HEK293 (cell line): Measurements from ENCODE around the gene IRF8.

ENCODE experiments used
- CTCF ChIA-PET: fragments of 350-600 bp; formaldehyde crosslinking; extraction: SDS; loops from one replicate; lab custom pipeline; 2021; ENCODE audit warnings: antibody characterized with exemption; lab: Yijun Ruan, JAX
- POLR2A ChIA-PET: fragments of 300-600 bp; formaldehyde crosslinking; extraction: SDS; loops from one replicate; lab custom pipeline; 2020; ENCODE audit warnings: antibody characterized with exemption, inconsistent platforms; lab: Yijun Ruan, JAX
- H3K27ac ChIP-seq: fragments of 200-500 bp; sonication (Bioruptor generic); 2 replicates; pipeline ENCODE4 v1.5.1; 2014; ENCODE audit warnings: low read depth, low read length, control low read depth, inconsistent platforms; ENCODE audit errors: extremely low read depth
- H3K36me3 ChIP-seq, 2 experiments: fragments of 200-500 bp in 1 of 2; sonication (Bioruptor generic) in 1 of 2; 1 replicate in 1 of 2; 2 replicates in 1 of 2; pipeline ENCODE4 v1.5.1; 2014 to 2017; ENCODE audit warnings: inconsistent platforms in 2 of 2, low read length in 2 of 2; ENCODE audit not compliant: control insufficient read depth in 2 of 2, insufficient read depth in 1 of 2
- H3K4me1 ChIP-seq: fragments of 200-500 bp; sonication (Bioruptor generic); 2 replicates; pipeline ENCODE4 v1.5.1; 2014; ENCODE audit warnings: mild to moderate bottlenecking, low read length, inconsistent platforms; ENCODE audit not compliant: control insufficient read depth, insufficient read depth
- H3K4me3 ChIP-seq: 2 replicates; pipeline ENCODE4 v1.5.1; 2011; ENCODE audit warnings: low read depth, mild to moderate bottlenecking, control low read depth, low read length, moderate library complexity
- H3K9me3 ChIP-seq: fragments of 200-500 bp; sonication (Bioruptor generic); 2 replicates; pipeline ENCODE4 v1.5.1; 2014; ENCODE audit warnings: low read depth, low read length, inconsistent platforms; ENCODE audit not compliant: control insufficient read depth, insufficient read depth
- MEIS1 ChIP-seq: sonication (generic); formaldehyde crosslinking; IDR thresholded peaks from 2 replicates; pipeline ENCODE4 v1.8.1; 2022; ENCODE audit warnings: missing genetic modification reagents, mild to moderate bottlenecking, borderline replicate concordance
- MYNN ChIP-seq: fragments of 450-650 bp; formaldehyde crosslinking; IDR thresholded peaks from 2 replicates; pipeline ENCODE4 v1.5.1; 2016; ENCODE audit warnings: missing biosample characterization, missing genetic modification characterization, borderline replicate concordance
- OVOL3 ChIP-seq: fragments of 450-650 bp; formaldehyde crosslinking; IDR thresholded peaks from 2 replicates; pipeline ENCODE4 v1.5.1; 2016; ENCODE audit warnings: missing biosample characterization, missing genetic modification characterization
- SCRT2 ChIP-seq: fragments of 450-650 bp; formaldehyde crosslinking; IDR thresholded peaks from 2 replicates; pipeline ENCODE4 v1.5.1; 2016; ENCODE audit warnings: missing biosample characterization, missing genetic modification characterization
- ZBTB7A ChIP-seq: fragments of 450-650 bp; formaldehyde crosslinking; IDR thresholded peaks from 2 replicates; pipeline ENCODE4 v1.5.1; 2016; ENCODE audit warnings: low read depth, missing biosample characterization, missing genetic modification characterization
- ZNF112 ChIP-seq: fragments of 450-650 bp; formaldehyde crosslinking; IDR thresholded peaks from 2 replicates; pipeline ENCODE4 v1.5.0; 2017; ENCODE audit warnings: missing biosample characterization, missing genetic modification characterization
- ZNF133 ChIP-seq: fragments of 450-650 bp; formaldehyde crosslinking; IDR thresholded peaks from 2 replicates; pipeline ENCODE4 v1.5.1; 2016; ENCODE audit warnings: missing biosample characterization, missing genetic modification characterization
- ZNF175 ChIP-seq: fragments of 450-650 bp; formaldehyde crosslinking; IDR thresholded peaks from 2 replicates; pipeline ENCODE4 v1.5.1; 2016; ENCODE audit warnings: missing biosample characterization, missing genetic modification characterization
- ZNF2 ChIP-seq: fragments of 450-650 bp; formaldehyde crosslinking; IDR thresholded peaks from 2 replicates; pipeline ENCODE4 v1.5.1; 2016; ENCODE audit warnings: missing biosample characterization, missing genetic modification characterization
- ZNF292 ChIP-seq: fragments of 450-650 bp; formaldehyde crosslinking; IDR thresholded peaks from 2 replicates; pipeline ENCODE4 v1.5.1; 2016; ENCODE audit warnings: low read depth, missing biosample characterization, missing genetic modification characterization, borderline replicate concordance
- ZNF324 ChIP-seq: fragments of 450-650 bp; formaldehyde crosslinking; IDR thresholded peaks from 2 replicates; pipeline ENCODE4 v1.5.1; 2016; ENCODE audit warnings: missing biosample characterization, missing genetic modification characterization
- ZNF501 ChIP-seq: fragments of 450-650 bp; formaldehyde crosslinking; IDR thresholded peaks from 2 replicates; pipeline ENCODE4 v1.5.1; 2016; ENCODE audit warnings: missing biosample characterization, missing genetic modification characterization
- ZSCAN16 ChIP-seq: fragments of 450-650 bp; formaldehyde crosslinking; IDR thresholded peaks from 2 replicates; pipeline ENCODE4 v1.5.1; 2016; ENCODE audit warnings: missing biosample characterization, missing genetic modification characterization
- TF ChIP-seq, protein P1 (sequence below): fragments of 450-650 bp; formaldehyde crosslinking; IDR thresholded peaks from 2 replicates; pipeline ENCODE4 v1.5.1; 2016; ENCODE audit warnings: missing biosample characterization, missing genetic modification characterization
- TF ChIP-seq, protein P2 (sequence below): fragments of 450-650 bp; formaldehyde crosslinking; IDR thresholded peaks from 2 replicates; pipeline ENCODE4 v1.5.1; 2017; ENCODE audit warnings: missing biosample characterization, missing genetic modification characterization
- TF ChIP-seq, protein P3 (sequence below): fragments of 450-650 bp; formaldehyde crosslinking; IDR thresholded peaks from 2 replicates; pipeline ENCODE4 v1.5.1; 2017; ENCODE audit warnings: missing biosample characterization, missing genetic modification characterization
- TF ChIP-seq, protein P4 (sequence below): fragments of 450-650 bp; formaldehyde crosslinking; IDR thresholded peaks from 2 replicates; pipeline ENCODE4 v1.5.1; 2016; ENCODE audit warnings: missing biosample characterization, missing genetic modification characterization
- TF ChIP-seq, protein P5 (sequence below): IDR thresholded peaks from 2 replicates; pipeline ENCODE4 v1.6.1; 2011; ENCODE audit warnings: mild to moderate bottlenecking, low read depth, low read length, borderline replicate concordance
- TF ChIP-seq, protein P6 (sequence below): fragments of 450-650 bp; formaldehyde crosslinking; IDR thresholded peaks from 2 replicates; pipeline ENCODE4 v1.5.1; 2016; ENCODE audit warnings: missing biosample characterization, missing genetic modification characterization, low read depth

The IRF8 gene

DNA sequence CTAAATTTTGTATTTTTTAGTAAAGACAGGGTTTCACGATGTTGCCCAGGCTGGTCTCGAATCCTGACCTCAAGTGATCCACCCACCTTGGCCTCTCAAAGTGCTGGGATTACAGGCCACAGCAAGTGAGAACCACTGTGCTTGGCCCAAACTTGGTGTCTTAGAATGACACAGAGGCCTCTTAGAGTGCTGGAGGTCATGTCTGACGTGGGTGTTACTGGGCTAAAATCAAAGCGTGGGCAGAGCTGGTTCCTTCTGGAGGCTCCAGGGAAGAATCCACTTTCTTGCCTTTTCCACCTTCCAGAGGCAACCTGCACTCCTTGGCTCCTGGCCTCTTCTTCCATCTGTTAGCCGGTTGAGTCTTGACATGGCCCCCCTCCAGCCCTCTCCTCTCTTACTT, 53.8 kb downstream of the IRF8 start (continued):
- TF ChIP-seq, protein P1, sequence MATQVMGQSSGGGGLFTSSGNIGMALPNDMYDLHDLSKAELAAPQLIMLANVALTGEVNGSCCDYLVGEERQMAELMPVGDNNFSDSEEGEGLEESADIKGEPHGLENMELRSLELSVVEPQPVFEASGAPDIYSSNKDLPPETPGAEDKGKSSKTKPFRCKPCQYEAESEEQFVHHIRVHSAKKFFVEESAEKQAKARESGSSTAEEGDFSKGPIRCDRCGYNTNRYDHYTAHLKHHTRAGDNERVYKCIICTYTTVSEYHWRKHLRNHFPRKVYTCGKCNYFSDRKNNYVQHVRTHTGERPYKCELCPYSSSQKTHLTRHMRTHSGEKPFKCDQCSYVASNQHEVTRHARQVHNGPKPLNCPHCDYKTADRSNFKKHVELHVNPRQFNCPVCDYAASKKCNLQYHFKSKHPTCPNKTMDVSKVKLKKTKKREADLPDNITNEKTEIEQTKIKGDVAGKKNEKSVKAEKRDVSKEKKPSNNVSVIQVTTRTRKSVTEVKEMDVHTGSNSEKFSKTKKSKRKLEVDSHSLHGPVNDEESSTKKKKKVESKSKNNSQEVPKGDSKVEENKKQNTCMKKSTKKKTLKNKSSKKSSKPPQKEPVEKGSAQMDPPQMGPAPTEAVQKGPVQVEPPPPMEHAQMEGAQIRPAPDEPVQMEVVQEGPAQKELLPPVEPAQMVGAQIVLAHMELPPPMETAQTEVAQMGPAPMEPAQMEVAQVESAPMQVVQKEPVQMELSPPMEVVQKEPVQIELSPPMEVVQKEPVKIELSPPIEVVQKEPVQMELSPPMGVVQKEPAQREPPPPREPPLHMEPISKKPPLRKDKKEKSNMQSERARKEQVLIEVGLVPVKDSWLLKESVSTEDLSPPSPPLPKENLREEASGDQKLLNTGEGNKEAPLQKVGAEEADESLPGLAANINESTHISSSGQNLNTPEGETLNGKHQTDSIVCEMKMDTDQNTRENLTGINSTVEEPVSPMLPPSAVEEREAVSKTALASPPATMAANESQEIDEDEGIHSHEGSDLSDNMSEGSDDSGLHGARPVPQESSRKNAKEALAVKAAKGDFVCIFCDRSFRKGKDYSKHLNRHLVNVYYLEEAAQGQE (tag by site-specific recombination): no peak
- TF ChIP-seq SCRT2 (tag by site-specific recombination) (no peak), ZNF175 (no peak), ZNF112 (tag by site-specific recombination) (no peak), OVOL3 (tag by site-specific recombination) (no peak)
- TF ChIP-seq, protein P2, sequence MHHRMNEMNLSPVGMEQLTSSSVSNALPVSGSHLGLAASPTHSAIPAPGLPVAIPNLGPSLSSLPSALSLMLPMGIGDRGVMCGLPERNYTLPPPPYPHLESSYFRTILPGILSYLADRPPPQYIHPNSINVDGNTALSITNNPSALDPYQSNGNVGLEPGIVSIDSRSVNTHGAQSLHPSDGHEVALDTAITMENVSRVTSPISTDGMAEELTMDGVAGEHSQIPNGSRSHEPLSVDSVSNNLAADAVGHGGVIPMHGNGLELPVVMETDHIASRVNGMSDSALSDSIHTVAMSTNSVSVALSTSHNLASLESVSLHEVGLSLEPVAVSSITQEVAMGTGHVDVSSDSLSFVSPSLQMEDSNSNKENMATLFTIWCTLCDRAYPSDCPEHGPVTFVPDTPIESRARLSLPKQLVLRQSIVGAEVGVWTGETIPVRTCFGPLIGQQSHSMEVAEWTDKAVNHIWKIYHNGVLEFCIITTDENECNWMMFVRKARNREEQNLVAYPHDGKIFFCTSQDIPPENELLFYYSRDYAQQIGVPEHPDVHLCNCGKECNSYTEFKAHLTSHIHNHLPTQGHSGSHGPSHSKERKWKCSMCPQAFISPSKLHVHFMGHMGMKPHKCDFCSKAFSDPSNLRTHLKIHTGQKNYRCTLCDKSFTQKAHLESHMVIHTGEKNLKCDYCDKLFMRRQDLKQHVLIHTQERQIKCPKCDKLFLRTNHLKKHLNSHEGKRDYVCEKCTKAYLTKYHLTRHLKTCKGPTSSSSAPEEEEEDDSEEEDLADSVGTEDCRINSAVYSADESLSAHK (tag by site-specific recombination): no peak
- TF ChIP-seq, protein P3, sequence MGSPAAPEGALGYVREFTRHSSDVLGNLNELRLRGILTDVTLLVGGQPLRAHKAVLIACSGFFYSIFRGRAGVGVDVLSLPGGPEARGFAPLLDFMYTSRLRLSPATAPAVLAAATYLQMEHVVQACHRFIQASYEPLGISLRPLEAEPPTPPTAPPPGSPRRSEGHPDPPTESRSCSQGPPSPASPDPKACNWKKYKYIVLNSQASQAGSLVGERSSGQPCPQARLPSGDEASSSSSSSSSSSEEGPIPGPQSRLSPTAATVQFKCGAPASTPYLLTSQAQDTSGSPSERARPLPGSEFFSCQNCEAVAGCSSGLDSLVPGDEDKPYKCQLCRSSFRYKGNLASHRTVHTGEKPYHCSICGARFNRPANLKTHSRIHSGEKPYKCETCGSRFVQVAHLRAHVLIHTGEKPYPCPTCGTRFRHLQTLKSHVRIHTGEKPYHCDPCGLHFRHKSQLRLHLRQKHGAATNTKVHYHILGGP (tag by site-specific recombination): no peak
- TF ChIP-seq, all 188 proteins: peak for 0

DNA sequence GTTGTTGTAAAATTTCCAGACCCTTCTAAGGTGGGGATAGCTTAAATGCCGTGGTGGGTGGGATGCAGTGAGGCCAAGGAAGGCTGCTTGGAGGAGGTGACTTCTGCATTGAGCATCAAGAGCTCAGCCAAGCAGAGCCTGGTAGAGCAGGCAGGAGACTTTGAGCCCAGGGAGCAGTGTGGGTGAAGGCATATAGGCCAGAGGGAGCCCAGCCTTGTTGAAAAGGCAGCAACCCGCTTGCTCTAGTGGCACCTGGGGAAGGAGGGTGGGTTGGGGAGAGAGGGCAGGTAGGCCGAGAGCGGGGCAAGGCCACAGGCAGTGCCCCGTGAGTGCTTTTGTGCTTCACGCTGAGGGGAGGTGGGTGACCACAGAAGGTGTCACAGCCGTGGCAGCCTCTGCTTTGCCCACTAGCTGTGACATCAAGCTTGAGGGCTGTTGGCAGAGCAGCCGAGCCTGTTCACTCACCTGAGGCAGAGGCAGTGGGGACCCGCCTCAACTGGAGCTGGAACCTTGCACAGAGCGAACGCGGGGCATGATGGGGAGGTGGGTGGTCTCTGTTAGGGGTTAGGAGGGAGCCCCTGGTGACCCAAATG, 56.1 kb downstream of the IRF8 start:
- POLR2A ChIA-PET: no interaction called here
- H3K4me1 ChIP-seq: no peaks in the 10 kb centered on the region
- CTCF ChIA-PET: no interaction called here
- H3K4me3 ChIP-seq: no peak overlapping the region
- TF ChIP-seq, protein P4, sequence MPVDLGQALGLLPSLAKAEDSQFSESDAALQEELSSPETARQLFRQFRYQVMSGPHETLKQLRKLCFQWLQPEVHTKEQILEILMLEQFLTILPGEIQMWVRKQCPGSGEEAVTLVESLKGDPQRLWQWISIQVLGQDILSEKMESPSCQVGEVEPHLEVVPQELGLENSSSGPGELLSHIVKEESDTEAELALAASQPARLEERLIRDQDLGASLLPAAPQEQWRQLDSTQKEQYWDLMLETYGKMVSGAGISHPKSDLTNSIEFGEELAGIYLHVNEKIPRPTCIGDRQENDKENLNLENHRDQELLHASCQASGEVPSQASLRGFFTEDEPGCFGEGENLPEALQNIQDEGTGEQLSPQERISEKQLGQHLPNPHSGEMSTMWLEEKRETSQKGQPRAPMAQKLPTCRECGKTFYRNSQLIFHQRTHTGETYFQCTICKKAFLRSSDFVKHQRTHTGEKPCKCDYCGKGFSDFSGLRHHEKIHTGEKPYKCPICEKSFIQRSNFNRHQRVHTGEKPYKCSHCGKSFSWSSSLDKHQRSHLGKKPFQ: no peak
- TF ChIP-seq ZNF292 (tag by site-specific recombination) (no peak), ZNF324 (tag by site-specific recombination) (no peak), ZBTB7A (tag by site-specific recombination) (no peak)
- no peaks in the 10 kb centered on the region for H3K9me3 ChIP-seq
- H3K27ac ChIP-seq: no peak overlapping the region
- H3K36me3 ChIP-seq: no peaks in the 10 kb centered on the region

DNA sequence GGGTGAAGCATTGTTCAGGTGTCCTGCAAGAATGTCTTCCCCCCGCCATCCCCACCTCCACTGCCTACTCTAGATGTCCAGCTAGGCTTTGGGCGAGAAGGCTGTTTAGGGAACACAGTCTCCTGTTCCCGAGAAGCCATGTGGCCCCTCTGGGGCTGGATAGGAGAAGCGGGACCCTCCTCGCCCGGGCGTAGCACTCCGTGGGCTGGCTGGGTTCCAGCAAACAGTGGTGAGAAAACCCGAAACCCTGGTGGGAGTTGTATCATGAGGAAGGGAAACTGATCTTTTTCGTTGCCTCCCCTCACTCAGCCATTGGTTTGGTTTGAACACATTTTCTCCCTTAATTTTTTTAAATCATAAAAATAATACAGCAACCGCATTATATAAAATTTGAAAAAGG, 56.6 kb downstream of the IRF8 start:
- ChIA-PET POLR2A (no interaction called here), CTCF (no interaction called here)
- Histone ChIP-seq H3K27ac (no peak overlapping the region), H3K9me3 (no peaks in the 10 kb centered on the region), H3K36me3 (no peaks in the 10 kb centered on the region), H3K4me1 (no peaks in the 10 kb centered on the region), H3K4me3 (no peak overlapping the region)
- TF ChIP-seq ZNF501 (tag by site-specific recombination) (no peak), ZSCAN16 (tag by site-specific recombination) (no peak), ZNF324 (tag by site-specific recombination) (no peak), MEIS1 (no peak), ZNF133 (tag by site-specific recombination) (no peak), ZNF2 (tag by site-specific recombination) (no peak), MYNN (tag by site-specific recombination) (no peak)
- TF ChIP-seq, protein P5, sequence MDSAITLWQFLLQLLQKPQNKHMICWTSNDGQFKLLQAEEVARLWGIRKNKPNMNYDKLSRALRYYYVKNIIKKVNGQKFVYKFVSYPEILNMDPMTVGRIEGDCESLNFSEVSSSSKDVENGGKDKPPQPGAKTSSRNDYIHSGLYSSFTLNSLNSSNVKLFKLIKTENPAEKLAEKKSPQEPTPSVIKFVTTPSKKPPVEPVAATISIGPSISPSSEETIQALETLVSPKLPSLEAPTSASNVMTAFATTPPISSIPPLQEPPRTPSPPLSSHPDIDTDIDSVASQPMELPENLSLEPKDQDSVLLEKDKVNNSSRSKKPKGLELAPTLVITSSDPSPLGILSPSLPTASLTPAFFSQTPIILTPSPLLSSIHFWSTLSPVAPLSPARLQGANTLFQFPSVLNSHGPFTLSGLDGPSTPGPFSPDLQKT: no peak
- TF ChIP-seq, protein P6, sequence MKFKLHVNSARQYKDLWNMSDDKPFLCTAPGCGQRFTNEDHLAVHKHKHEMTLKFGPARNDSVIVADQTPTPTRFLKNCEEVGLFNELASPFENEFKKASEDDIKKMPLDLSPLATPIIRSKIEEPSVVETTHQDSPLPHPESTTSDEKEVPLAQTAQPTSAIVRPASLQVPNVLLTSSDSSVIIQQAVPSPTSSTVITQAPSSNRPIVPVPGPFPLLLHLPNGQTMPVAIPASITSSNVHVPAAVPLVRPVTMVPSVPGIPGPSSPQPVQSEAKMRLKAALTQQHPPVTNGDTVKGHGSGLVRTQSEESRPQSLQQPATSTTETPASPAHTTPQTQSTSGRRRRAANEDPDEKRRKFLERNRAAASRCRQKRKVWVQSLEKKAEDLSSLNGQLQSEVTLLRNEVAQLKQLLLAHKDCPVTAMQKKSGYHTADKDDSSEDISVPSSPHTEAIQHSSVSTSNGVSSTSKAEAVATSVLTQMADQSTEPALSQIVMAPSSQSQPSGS (tag by site-specific recombination): no peak
